ENCODE results near the gene CHST9.

GRCh38 chr18:27184115-27185024, 738 bp downstream of the CHST9 start:
- TF ChIP-seq BHLHE40 (IDR thresholded peaks at IDR 0.05; ENCODE audit: borderline replicate concordance) (no peak), FOXM1 (IDR thresholded peaks at IDR 0.05; ENCODE audit: borderline replicate concordance) (no peak)

All from HEK293T (cell line).